SJCRH30 (cell line): ENCODE data around the gene ASPHD1. TPM values are rescaled to one million over a fixed set of nuclear protein-coding genes. Genes with fewer than 3 reads are reported as not detected.
"Not testable (repeated sequence)": the region's sequence is repeated elsewhere in the genome, so short reads cannot be mapped to it uniquely, and the experiment has no call there.

Experiments
- DNase-seq, 2 experiments: peaks; one replicate each; pipeline ENCODE4 v3.0.0-alpha.2; 2015 to 2020
- H3K27ac ChIP-seq: fragments of 250-450 bp; sonication (Bioruptor Pico); 2 replicates; pipeline ENCODE4 v1.5.1; 2020; ENCODE audit warnings: mild to moderate bottlenecking, moderate library complexity
- H3K27me3 ChIP-seq: fragments of 250-450 bp; sonication (Bioruptor Pico); 2 replicates; pipeline ENCODE4 v1.5.1; 2020; ENCODE audit warnings: mild to moderate bottlenecking, moderate library complexity
- H3K36me3 ChIP-seq: fragments of 250-450 bp; sonication (Bioruptor Pico); 2 replicates; pipeline ENCODE4 v1.5.1; 2020; ENCODE audit warnings: mild to moderate bottlenecking, moderate library complexity
- H3K4me1 ChIP-seq: fragments of 250-450 bp; sonication (Bioruptor Pico); 2 replicates; pipeline ENCODE4 v1.5.1; 2020; ENCODE audit warnings: mild to moderate bottlenecking, moderate library complexity
- H3K4me3 ChIP-seq: fragments of 250-450 bp; sonication (Bioruptor Pico); 2 replicates; pipeline ENCODE4 v1.5.1; 2020; ENCODE audit warnings: mild to moderate bottlenecking, moderate library complexity
- H3K9me3 ChIP-seq: fragments of 250-450 bp; sonication (Bioruptor Pico); replicated peaks from 2 replicates; pipeline ENCODE4 v1.5.1; 2020; ENCODE audit warnings: mild to moderate bottlenecking, moderate library complexity
- total RNA-seq: library from RNA; depleted of rRNA; stranded (reverse); fragments of >200 nt; shearing (Covaris generic); gene quantifications from 2 replicates; pipeline ENCODE4 v1.2.3, GENCODE V29; 2014

ASPHD1 gene
- total RNA-seq, 1 experiment from 2014 or later = 0.06 TPM

DNA sequence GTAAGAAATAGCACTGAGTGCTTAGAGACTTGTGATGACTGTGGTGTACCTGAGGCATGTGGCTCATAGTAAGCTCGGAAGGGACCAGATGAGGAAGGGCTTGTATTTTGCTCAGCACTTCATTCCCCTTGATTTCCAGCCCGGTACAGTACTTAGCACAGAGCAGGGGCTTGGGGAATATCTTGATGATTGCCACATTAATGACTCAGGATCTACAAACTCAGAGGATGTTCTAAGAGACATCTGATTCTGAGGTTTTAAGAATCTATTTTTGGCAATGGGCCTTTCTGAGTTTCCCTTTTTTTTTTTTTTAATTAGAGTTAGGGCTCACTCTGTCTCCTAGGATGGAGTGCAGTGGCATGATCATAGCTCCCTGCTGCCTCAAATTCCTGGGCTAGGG is 9.1 kb downstream of the ASPHD1 start:
- Histone ChIP-seq H3K36me3 (no peaks in the 10 kb centered on the region), H3K27ac (no peak overlapping the region), H3K27me3 (no peaks in the 10 kb centered on the region), H3K4me1 (no peaks in the 10 kb centered on the region), H3K4me3 (no peak overlapping the region), H3K9me3 (no peaks in the 10 kb centered on the region)
- no peak for DNase-seq

GRCh38 chr16:29909851-29910250 is 9.6 kb downstream of the ASPHD1 start:
- H3K27ac ChIP-seq, DNase-seq, H3K27me3 ChIP-seq, H3K4me1 ChIP-seq, H3K9me3 ChIP-seq, H3K36me3 ChIP-seq, H3K4me3 ChIP-seq: not testable (repeated sequence)

DNA sequence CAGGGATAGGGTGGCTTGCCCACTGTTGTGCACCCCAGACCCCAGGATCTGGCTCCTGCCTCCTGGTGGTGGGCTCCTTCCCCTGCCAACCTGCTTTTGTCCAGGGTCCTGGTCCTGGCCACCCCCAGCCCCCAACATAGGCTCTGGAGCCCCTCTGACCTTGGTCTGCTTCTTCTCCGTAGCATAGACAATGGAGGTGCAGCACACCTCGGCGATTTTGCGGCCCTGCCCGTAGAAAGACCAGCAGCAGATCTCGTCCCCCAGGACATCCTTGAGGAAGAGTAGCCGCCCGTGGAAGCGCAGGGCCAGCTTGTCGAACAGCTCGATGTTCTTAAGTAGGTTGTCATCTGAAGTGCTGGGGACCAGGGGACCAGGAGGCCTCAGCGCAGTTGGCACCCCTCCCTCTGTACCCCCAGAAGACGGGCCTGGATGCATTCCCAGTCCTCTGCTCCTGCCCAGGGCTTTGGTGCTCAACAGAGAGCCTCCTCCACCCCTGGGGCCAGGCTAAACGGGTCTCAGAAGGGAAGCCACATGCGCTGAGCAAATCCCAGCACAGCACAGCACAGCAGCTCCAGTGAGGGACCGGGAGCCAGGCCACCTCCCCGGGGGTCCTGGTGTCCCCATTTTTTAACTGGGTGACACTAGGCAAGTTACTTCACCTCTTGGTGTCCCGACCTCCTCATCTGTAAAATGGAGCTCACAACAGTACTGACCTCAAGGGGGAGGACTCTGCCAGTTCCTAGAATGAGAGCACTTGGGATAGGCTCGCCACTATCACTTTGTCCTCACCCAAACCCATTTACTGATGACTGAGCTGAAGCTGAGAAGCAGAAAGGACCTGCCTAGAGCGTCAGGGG is 10.8 kb downstream of the ASPHD1 start:
- H3K27ac ChIP-seq = no peak overlapping the region
- no peaks in the 10 kb centered on the region for H3K27me3 ChIP-seq
- no peak overlapping the region for H3K4me3 ChIP-seq
- no peaks in the 10 kb centered on the region for H3K4me1 ChIP-seq
- H3K9me3 ChIP-seq = no peaks in the 10 kb centered on the region
- DNase-seq = no peak
- no peaks in the 10 kb centered on the region for H3K36me3 ChIP-seq

DNA sequence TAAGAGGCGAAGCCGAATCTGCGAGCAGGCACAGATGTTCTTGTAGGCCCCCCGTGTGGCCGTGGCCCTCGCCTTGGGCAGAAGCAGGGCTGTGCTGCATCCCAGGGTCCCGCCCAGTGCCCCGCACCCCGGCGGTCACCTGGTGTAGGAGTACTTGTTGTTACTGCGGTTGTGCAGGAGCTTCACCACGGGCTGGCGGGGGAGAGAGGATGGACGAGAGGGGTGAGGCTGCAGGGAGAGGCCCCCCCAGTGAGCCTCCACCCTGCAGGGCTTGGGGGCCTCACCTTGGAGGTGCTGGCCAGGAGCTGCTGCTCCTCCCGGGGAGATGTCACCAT is 11.4 kb downstream of the ASPHD1 start:
- Histone ChIP-seq H3K4me1 (no peaks in the 10 kb centered on the region), H3K4me3 (no peak overlapping the region), H3K27ac (no peak overlapping the region), H3K9me3 (no peaks in the 10 kb centered on the region), H3K27me3 (no peaks in the 10 kb centered on the region), H3K36me3 (no peaks in the 10 kb centered on the region)
- DNase-seq = no peak

DNA sequence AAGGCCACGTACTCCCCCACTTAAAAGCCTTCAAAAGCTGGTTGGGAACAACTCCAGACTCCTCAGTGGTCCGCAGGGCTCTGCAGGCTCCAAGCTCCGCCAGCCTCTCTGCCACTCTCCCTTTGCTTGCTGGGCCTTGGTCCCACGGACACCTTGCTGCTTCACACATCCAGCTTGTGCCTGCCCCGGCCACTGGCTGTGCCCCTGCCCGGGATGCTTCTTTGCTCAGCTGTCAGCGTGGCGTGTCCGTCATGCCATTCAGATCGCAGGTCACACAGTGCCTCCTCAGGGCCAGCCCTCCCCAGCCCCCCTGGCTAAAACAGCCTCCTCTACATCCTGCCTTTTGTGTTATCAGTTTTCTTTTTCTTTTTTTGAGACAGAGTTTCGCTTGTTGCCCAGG is 11.8 kb downstream of the ASPHD1 start:
- DNase-seq = no peak
- Histone ChIP-seq H3K4me3 (no peak overlapping the region), H3K36me3 (no peaks in the 10 kb centered on the region), H3K4me1 (no peaks in the 10 kb centered on the region), H3K9me3 (no peaks in the 10 kb centered on the region), H3K27ac (no peak overlapping the region), H3K27me3 (no peaks in the 10 kb centered on the region)

GRCh38 chr16:29913514-29913913 is 13.2 kb downstream of the ASPHD1 start:
- H3K27me3 ChIP-seq = no peaks in the 10 kb centered on the region
- peaks cover 2% of the 10 kb centered on the region; the same call in 1 of the 2 replicates for H3K36me3 ChIP-seq
- no peaks in the 10 kb centered on the region for H3K9me3 ChIP-seq
- no peaks in the 10 kb centered on the region for H3K4me1 ChIP-seq
- DNase-seq = no peak
- H3K4me3 ChIP-seq = no peak overlapping the region
- no peak overlapping the region for H3K27ac ChIP-seq

DNA sequence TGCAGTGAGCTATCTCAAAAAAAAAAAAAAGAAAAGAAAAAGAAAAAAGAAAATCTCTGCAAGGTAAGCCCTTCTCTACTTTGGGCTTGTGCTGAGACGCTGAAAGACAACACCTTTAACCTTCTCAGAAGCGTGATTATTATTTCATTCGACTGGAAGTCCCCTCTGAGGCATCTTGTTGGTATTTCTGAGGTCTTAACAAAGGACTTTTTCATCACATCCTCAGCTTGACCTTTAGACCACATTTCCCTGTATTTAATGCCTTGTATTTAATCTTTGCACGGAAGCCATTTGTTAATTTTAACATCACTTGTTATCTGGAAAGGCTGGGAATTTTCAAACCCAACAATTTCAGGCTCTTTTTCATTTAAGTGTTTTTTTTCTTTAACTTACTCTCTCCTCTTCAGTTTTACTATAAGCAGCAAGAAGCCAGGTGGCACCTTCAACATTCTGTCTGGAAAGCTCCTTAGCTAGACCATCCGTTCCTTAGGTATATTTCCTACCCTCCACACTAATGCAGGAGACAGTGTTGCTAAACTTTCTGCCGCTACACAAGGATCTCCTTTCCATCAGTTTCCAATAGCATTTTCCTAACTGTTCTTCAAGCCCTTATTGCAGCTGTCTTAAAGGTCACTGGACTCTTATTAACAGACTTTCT is 15.4 kb downstream of the ASPHD1 start:
- no peaks in the 10 kb centered on the region for H3K9me3 ChIP-seq
- H3K4me1 ChIP-seq = no peaks in the 10 kb centered on the region
- peaks cover 8% of the 10 kb centered on the region for H3K36me3 ChIP-seq
- H3K4me3 ChIP-seq = no peak overlapping the region
- DNase-seq = no peak
- no peak overlapping the region for H3K27ac ChIP-seq
- no peaks in the 10 kb centered on the region for H3K27me3 ChIP-seq

- no peaks in the 10 kb centered on the region for H3K9me3 ChIP-seq
- no peaks in the 10 kb centered on the region for H3K27me3 ChIP-seq
- H3K4me1 ChIP-seq = no peaks in the 10 kb centered on the region
- no peak overlapping the region for H3K4me3 ChIP-seq
- no peak for DNase-seq
- H3K36me3 ChIP-seq = peaks cover 8% of the 10 kb centered on the region
- H3K27ac ChIP-seq = no peak overlapping the region
Measured at GRCh38 chr16:29916979-29917378, 16.7 kb downstream of the ASPHD1 start.

DNA sequence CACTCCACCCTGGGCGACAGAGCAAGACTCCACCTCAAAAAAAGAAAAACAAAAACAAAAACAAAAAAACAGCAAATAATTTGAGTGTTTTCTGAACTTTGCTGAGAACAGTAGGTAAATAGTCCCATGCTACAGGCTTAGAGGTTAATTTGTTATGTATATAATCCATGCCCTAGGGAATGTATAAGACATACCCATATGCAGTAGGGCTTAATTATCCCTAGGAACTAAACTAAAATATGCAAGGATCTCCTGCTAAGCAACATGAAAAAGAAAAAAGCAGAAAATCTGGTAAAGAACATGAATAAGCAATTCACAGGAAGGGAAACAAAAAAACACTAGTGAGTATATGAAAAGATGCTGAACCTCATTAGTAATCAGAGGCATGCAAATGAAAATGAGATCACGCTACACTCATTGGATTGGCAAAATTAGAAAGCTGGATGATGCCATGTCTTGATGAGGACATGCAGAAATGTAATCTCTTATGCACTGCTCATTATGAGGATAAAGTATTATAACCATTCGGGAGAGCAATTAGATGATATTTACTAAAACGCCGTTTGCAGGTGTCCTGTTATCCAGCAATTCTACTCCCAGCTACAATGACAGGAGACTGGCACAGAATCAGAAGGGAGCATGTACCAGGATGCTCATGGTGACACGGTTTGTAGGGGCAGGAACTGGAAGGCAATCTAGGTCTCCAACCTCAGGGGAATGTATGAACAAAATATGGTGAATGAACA is 20.2 kb downstream of the ASPHD1 start:
- no peak overlapping the region for H3K27ac ChIP-seq
- DNase-seq = no peak
- H3K4me3 ChIP-seq = no peak overlapping the region
- H3K36me3 ChIP-seq = peaks cover 8% of the 10 kb centered on the region
- H3K27me3 ChIP-seq = no peaks in the 10 kb centered on the region
- no peaks in the 10 kb centered on the region for H3K9me3 ChIP-seq
- H3K4me1 ChIP-seq = peaks cover 3% of the 10 kb centered on the region; the same call in 1 of the 2 replicates

- Histone ChIP-seq H3K4me3 (no peak overlapping the region), H3K9me3 (no peaks in the 10 kb centered on the region), H3K27me3 (no peaks in the 10 kb centered on the region), H3K36me3 (peaks cover 8% of the 10 kb centered on the region), H3K27ac (no peak overlapping the region), H3K4me1 (peaks cover 3% of the 10 kb centered on the region; the same call in 1 of the 2 replicates)
- no peak for DNase-seq
Measured at GRCh38 chr16:29921034-29921385, 20.7 kb downstream of the ASPHD1 start.

- H3K9me3 ChIP-seq = no peaks in the 10 kb centered on the region
- H3K27me3 ChIP-seq = no peaks in the 10 kb centered on the region
- no peak overlapping the region for H3K4me3 ChIP-seq
- peaks cover 8% of the 10 kb centered on the region for H3K36me3 ChIP-seq
- peaks cover 3% of the 10 kb centered on the region; the same call in 1 of the 2 replicates for H3K4me1 ChIP-seq
- no peak for DNase-seq
- H3K27ac ChIP-seq = no peak overlapping the region
Measured at GRCh38 chr16:29922326-29922725, 22.0 kb downstream of the ASPHD1 start.

- H3K27ac ChIP-seq = no peak overlapping the region
- H3K4me1 ChIP-seq = peaks cover 3% of the 10 kb centered on the region; the same call in 1 of the 2 replicates
- H3K9me3 ChIP-seq = no peaks in the 10 kb centered on the region
- no peak overlapping the region for H3K4me3 ChIP-seq
- no peak for DNase-seq
- H3K27me3 ChIP-seq = no peaks in the 10 kb centered on the region
- peaks cover 8% of the 10 kb centered on the region for H3K36me3 ChIP-seq
Measured at GRCh38 chr16:29922986-29923501, 22.8 kb downstream of the ASPHD1 start.

GRCh38 chr16:29925105-29925756 is 24.9 kb downstream of the ASPHD1 start:
- H3K9me3 ChIP-seq = no peaks in the 10 kb centered on the region
- no peak overlapping the region for H3K27ac ChIP-seq
- no peaks in the 10 kb centered on the region for H3K27me3 ChIP-seq
- H3K4me3 ChIP-seq = peak overlapping the region; percentile 89
- peaks cover 3% of the 10 kb centered on the region; the same call in 1 of the 2 replicates for H3K4me1 ChIP-seq
- DNase-seq = no peak
- no peaks in the 10 kb centered on the region for H3K36me3 ChIP-seq

- peak within 1 kb of the TSS; percentile 76 for H3K27ac ChIP-seq
- DNase-seq = peak; percentile 79 to 89
- peaks cover 3% of the 10 kb centered on the region; the same call in 1 of the 2 replicates for H3K4me1 ChIP-seq
- H3K9me3 ChIP-seq = no peaks in the 10 kb centered on the region
- H3K27me3 ChIP-seq = no peaks in the 10 kb centered on the region
- H3K36me3 ChIP-seq = no peaks in the 10 kb centered on the region
- H3K4me3 ChIP-seq = peak within 1 kb of the TSS; percentile 89
Measured at GRCh38 chr16:29925781-29926710, 25.8 kb downstream of the ASPHD1 start, which contains the start of gene KCTD13. TSS of gene KCTD13 (minus strand) at chr16:29926226. CDS start at chr16:29926033, 193 bp downstream.
